Esophagus muscularis mucosa (tissue), 4 donors: Measurements from ENCODE around the gene EXOSC10. TPM values are rescaled to one million over a fixed set of nuclear protein-coding genes. Genes with fewer than 3 reads are reported as not detected.
"Not testable (repeated sequence)": the region's sequence is repeated elsewhere in the genome, so short reads cannot be mapped to it uniquely, and the experiment has no call there.

Source experiments
- DNase-seq: peaks from one replicate; pipeline ENCODE4 v3.0.0-alpha.2; 2017; ENCODE audit errors: extremely low spot score
- H3K27ac ChIP-seq, 4 donors: fragments of 200-600 bp; sonication (generic); replicated peaks in 1 of 4; 1 replicate in 3 of 4; 2 replicates in 1 of 4; pipeline ENCODE4 v1.5.1; 2016 to 2019; ENCODE audit warnings: mild to moderate bottlenecking in 1 of 4
- H3K27me3 ChIP-seq, 4 donors: fragments of 200-600 bp; sonication (generic); one replicate each; pipeline versions ENCODE4 v1.5.1 to v1.6.0; 2016 to 2019
- H3K36me3 ChIP-seq, 4 donors: fragments of 200-600 bp; sonication (generic); one replicate each; pipeline ENCODE4 v1.5.1; 2016 to 2019
- H3K4me1 ChIP-seq, 4 donors: fragments of 200-600 bp; sonication (generic); one replicate each; pipeline ENCODE4 v1.5.1; 2016 to 2019
- H3K4me3 ChIP-seq, 4 donors: fragments of 200-600 bp; sonication (generic); 1 replicate in 2 of 4; 2 replicates in 2 of 4; pipeline ENCODE4 v1.5.1; 2016 to 2019; ENCODE audit warnings: mild to moderate bottlenecking in 4 of 4, moderate library complexity in 1 of 4
- H3K9me3 ChIP-seq, 4 donors: fragments of 200-600 bp; sonication (generic); 1 replicate in 3 of 4; 2 replicates in 1 of 4; pipeline ENCODE4 v1.5.1; 2016 to 2019
- EP300 ChIP-seq: sonication (generic); formaldehyde crosslinking; IDR thresholded peaks from one replicate; pipeline ENCODE4 v1.6.1; 2017; ENCODE audit warnings: antibody characterized with exemption
- POLR2A ChIP-seq: fragments of 450-650 bp; IDR thresholded peaks from one replicate; pipeline ENCODE4 v1.6.1; 2017; ENCODE audit warnings: antibody characterized with exemption, moderate library complexity, mild to moderate bottlenecking, low read depth
- POLR2AphosphoS5 ChIP-seq, 2 donors: sonication (generic); formaldehyde crosslinking; IDR thresholded peaks; one replicate each; pipeline ENCODE4 v1.6.1; 2017; ENCODE audit warnings: antibody characterized with exemption in 2 of 2
- WGBS: methylation state at CpG from one replicate; pipeline ENCODE4 v1.1.5; 2018; 5-methylcytosine and 5-hydroxymethylcytosine counted together
- intact Hi-C: fragments of 100-400 bp; cut with DNase I; formaldehyde crosslinking; loops from one replicate; pipeline ENCODE4 v1.15.1; 2023
- total RNA-seq, 4 donors: library from RNA; depleted of rRNA; stranded (reverse); fragments of >200 nt; gene quantifications; one replicate each; pipeline versions ENCODE4 v1.1.0 to v1.2.1, GENCODE V29; 2016
- TF ChIP-seq, protein P1 (sequence below), 3 experiments: fragments of 200-600 bp in 2 of 3; fragments of 450-650 bp in 1 of 3; sonication (generic) in 2 of 3; IDR thresholded peaks; one replicate each; pipeline ENCODE4 v1.5.1; 2017 to 2019; ENCODE audit warnings: antibody characterized with exemption in 3 of 3, mild to moderate bottlenecking in 2 of 3, moderate library complexity in 1 of 3

The EXOSC10 gene
- total RNA-seq, 4 donors from 2014 or later, result 33.2 to 49.4 (median 36.3) TPM

DNA sequence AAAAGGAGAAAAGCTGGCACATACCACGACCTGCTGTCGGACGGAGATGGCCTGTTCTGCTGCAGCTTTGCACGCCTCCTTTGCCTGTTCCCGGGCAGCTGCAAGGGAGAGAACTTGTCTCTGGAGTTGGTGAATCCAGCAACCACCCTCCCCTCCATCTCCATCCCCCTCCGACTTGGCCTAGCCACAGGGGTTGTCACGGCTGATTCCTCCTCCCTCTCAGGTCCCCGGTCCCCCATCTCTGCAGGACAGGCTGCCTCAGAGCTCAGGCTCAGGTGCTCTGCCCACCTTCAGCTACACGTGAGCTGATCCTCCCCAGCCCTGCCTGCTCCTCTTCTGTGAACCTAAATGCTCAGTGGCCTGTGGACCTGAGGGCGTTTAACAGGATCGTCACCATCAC is 28.8 kb downstream of the EXOSC10 start:
- no peak for DNase-seq

GRCh38 chr1:11068600-11069473 is 30.8 kb downstream of the EXOSC10 start:
- intact Hi-C loops, result no loop called here
- Histone ChIP-seq H3K4me1 (no peaks in the 10 kb centered on the region), H3K36me3 (peaks cover 83 to 99% (median 90%) of the 10 kb centered on the region in 4 donors), H3K4me3 (no peak overlapping the region), H3K9me3 (no peaks in the 10 kb centered on the region), H3K27ac (no peak overlapping the region), H3K27me3 (no peaks in the 10 kb centered on the region)
- no peak for DNase-seq
- WGBS, result 87% methylated on average over 11 of the region's 17 CpGs
- TF ChIP-seq, protein P1, sequence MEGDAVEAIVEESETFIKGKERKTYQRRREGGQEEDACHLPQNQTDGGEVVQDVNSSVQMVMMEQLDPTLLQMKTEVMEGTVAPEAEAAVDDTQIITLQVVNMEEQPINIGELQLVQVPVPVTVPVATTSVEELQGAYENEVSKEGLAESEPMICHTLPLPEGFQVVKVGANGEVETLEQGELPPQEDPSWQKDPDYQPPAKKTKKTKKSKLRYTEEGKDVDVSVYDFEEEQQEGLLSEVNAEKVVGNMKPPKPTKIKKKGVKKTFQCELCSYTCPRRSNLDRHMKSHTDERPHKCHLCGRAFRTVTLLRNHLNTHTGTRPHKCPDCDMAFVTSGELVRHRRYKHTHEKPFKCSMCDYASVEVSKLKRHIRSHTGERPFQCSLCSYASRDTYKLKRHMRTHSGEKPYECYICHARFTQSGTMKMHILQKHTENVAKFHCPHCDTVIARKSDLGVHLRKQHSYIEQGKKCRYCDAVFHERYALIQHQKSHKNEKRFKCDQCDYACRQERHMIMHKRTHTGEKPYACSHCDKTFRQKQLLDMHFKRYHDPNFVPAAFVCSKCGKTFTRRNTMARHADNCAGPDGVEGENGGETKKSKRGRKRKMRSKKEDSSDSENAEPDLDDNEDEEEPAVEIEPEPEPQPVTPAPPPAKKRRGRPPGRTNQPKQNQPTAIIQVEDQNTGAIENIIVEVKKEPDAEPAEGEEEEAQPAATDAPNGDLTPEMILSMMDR (IDR thresholded peaks at IDR 0.05), result no peak
- no peak for TF ChIP-seq POLR2A

More for the DNA sequence above, 28.8 kb downstream of the EXOSC10 start:
- intact Hi-C loops, result no loop called here
- 87% methylated on average over 7 of the region's 11 CpGs for WGBS
- H3K27ac ChIP-seq, result no peak overlapping the region
- H3K36me3 ChIP-seq, result peaks cover 93 to 100% (median 98%) of the 10 kb centered on the region in 4 donors
- H3K9me3 ChIP-seq, result no peaks in the 10 kb centered on the region
- no peaks in the 10 kb centered on the region for H3K27me3 ChIP-seq
- no peaks in the 10 kb centered on the region for H3K4me1 ChIP-seq
- TF ChIP-seq, protein P1 (IDR thresholded peaks at IDR 0.05), result no peak
- TF ChIP-seq EP300 (no peak), POLR2AphosphoS5 (IDR thresholded peaks at IDR 0.05) (no peak), POLR2A (no peak)
- no peak overlapping the region for H3K4me3 ChIP-seq

GRCh38 chr1:11067716-11068599 is 31.7 kb downstream of the EXOSC10 start:
- H3K4me1 ChIP-seq, result no peaks in the 10 kb centered on the region
- no peak overlapping the region for H3K4me3 ChIP-seq
- no peak overlapping the region for H3K27ac ChIP-seq
- H3K27me3 ChIP-seq, result no peaks in the 10 kb centered on the region
- no peaks in the 10 kb centered on the region for H3K9me3 ChIP-seq
- intact Hi-C loops, result no loop called here
- H3K36me3 ChIP-seq, result peaks cover 74 to 96% (median 85%) of the 10 kb centered on the region in 4 donors
- WGBS, result 88% methylated on average over 18 of the region's 18 CpGs
- no peak for TF ChIP-seq POLR2AphosphoS5 (IDR thresholded peaks at IDR 0.05)
- no peak for DNase-seq

DNA sequence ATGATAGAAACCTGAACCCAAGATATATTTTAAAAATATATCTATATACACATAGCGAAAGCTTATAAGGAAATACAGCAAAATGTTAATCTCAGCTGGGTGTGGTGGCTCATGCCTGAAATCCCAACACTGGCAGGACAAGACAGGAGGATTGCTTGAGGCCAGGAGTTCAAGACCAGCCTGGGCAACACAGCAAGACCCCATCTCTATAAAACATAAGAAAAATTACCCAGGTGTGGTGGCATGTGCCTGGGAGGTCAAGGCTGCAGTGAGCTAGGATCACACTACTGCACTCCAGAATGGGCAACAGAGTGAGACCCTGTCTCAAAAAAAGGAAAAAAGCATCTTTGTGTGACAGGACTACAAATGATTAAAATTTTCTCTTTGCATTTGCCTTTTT is 33.9 kb downstream of the EXOSC10 start:
- no peaks in the 10 kb centered on the region for H3K27me3 ChIP-seq
- no peak for TF ChIP-seq POLR2A
- no peak for TF ChIP-seq EP300
- TF ChIP-seq, protein P1 (IDR thresholded peaks at IDR 0.05), result no peak
- no peak for TF ChIP-seq POLR2AphosphoS5 (IDR thresholded peaks at IDR 0.05)
- H3K36me3 ChIP-seq, result peaks cover 53 to 74% (median 63%) of the 10 kb centered on the region in 4 donors
- no peak overlapping the region for H3K4me3 ChIP-seq
- no peaks in the 10 kb centered on the region for H3K9me3 ChIP-seq
- no peak overlapping the region for H3K27ac ChIP-seq
- peaks cover 9 to 13% (median 11%) of the 10 kb centered on the region in 4 donors for H3K4me1 ChIP-seq
- 96% methylated on average over 1 of the region's 1 CpG for WGBS
- intact Hi-C loops, result no loop called here
- DNase-seq, result no peak

DNA sequence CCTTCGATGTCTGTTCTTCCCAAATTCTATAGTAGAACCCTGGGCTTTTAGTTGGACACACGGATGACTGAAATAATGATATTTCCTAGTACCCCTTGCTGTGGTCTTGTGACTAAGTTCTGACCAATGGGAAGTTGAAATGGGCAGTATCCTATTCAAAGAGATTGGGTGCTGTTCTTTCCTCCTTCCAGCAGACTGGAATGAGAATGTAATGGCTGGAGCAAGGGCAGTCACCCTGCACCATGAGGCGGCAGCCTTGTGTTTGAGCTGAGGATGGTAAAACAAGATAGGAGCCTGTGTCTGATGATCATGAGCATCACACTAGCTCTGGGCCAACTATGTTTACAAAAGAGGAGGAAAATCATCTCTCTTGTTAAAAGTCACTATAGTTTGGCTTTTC is 34.7 kb downstream of the EXOSC10 start:
- Histone ChIP-seq H3K36me3 (peaks cover 46 to 66% (median 56%) of the 10 kb centered on the region in 4 donors), H3K4me1 (peaks cover 11 to 17% (median 15%) of the 10 kb centered on the region in 4 donors), H3K4me3 (no peak overlapping the region), H3K9me3 (no peaks in the 10 kb centered on the region), H3K27ac (no peak overlapping the region), H3K27me3 (no peaks in the 10 kb centered on the region)
- TF ChIP-seq POLR2AphosphoS5 (IDR thresholded peaks at IDR 0.05) (no peak), POLR2A (no peak), EP300 (no peak)
- TF ChIP-seq, protein P1 (IDR thresholded peaks at IDR 0.05), result no peak
- 98% methylated on average over 3 of the region's 3 CpGs for WGBS
- intact Hi-C loops, result no loop called here
- no peak for DNase-seq

DNA sequence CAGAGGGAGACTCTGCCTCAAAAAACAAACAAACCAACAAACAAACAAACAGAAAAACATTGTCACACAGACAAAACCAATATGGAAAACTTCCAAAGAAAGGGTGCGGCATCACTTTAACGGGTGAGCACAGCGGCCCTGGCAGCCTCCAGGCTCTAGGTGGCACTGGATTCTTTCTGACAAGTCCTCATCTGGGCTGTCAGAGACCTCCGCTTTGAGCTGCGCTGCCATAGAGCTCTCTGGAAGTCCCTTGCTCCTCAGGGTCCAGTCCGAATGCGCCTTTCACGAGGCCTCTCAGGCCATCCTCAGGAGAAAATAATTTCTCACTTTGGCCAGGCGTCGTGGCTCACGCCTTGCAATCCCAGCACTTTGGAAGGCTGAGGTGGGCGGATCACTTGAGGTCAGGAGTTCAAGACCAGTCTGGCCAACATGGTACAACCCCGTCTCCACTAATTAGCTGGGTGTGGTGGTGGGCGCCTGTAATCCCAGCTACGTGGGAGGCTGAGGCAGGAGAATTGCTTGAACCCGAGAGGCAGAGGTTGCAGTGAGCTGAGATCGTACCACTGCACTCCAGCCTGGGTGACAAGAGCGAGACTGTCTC is 35.6 kb downstream of the EXOSC10 start:
- WGBS, result 86% methylated on average over 18 of the region's 18 CpGs
- H3K9me3 ChIP-seq, H3K4me3 ChIP-seq, DNase-seq, H3K27ac ChIP-seq, H3K27me3 ChIP-seq, intact Hi-C loops: not testable (repeated sequence)
- peaks cover 11 to 23% (median 20%) of the 10 kb centered on the region in 4 donors for H3K4me1 ChIP-seq
- peaks cover 37 to 57% (median 47%) of the 10 kb centered on the region in 4 donors for H3K36me3 ChIP-seq
